Type B pancreatic cell (in vitro differentiated cells): Measurements from ENCODE around the gene ATOX1. TPM values are rescaled to one million over a fixed set of nuclear protein-coding genes. Genes with fewer than 3 reads are reported as not detected.

Source experiments
- DNase-seq: peaks from one replicate; pipeline ENCODE4 v3.0.0; 2021; ENCODE audit warnings: mixed read lengths; ENCODE audit not compliant: unreplicated experiment; ENCODE audit errors: extremely low spot score
- H3K27ac Mint-ChIP-seq: 2 replicates; pipeline ENCODE4 v1.8.0; 2021; ENCODE audit warnings: mild to moderate bottlenecking, mixed read lengths
- H3K27me3 Mint-ChIP-seq: 2 replicates; pipeline ENCODE4 v1.8.0; 2021; ENCODE audit warnings: mixed read lengths
- H3K36me3 Mint-ChIP-seq: 2 replicates; pipeline ENCODE4 v1.8.0; 2021; ENCODE audit warnings: mixed read lengths
- H3K4me1 Mint-ChIP-seq: one replicate; pipeline ENCODE4 v1.8.0; 2021; ENCODE audit warnings: mixed read lengths; ENCODE audit not compliant: unreplicated experiment
- H3K4me3 Mint-ChIP-seq: 2 replicates; pipeline ENCODE4 v1.8.0; 2021; ENCODE audit warnings: mild to moderate bottlenecking, mixed read lengths
- H3K9me3 Mint-ChIP-seq: 2 replicates; pipeline ENCODE4 v1.8.0; 2021; ENCODE audit warnings: mixed read lengths
- total RNA-seq: library from RNA; stranded (reverse); gene quantifications from 2 replicates; pipeline ENCODE4 v1.2.1, GENCODE V29; 2021; ENCODE audit warnings: low replicate concordance
- TF ChIP-seq, protein P1 (sequence below): fragments of 200-600 bp; sonication (generic); conservative IDR thresholded peaks from 2 replicates; pipeline ENCODE4 v1.5.0; 2021; ENCODE audit warnings: antibody characterized with exemption, mild to moderate bottlenecking

The ATOX1 gene
- total RNA-seq, 1 donor from 2014 or later: 81.0 TPM

DNA sequence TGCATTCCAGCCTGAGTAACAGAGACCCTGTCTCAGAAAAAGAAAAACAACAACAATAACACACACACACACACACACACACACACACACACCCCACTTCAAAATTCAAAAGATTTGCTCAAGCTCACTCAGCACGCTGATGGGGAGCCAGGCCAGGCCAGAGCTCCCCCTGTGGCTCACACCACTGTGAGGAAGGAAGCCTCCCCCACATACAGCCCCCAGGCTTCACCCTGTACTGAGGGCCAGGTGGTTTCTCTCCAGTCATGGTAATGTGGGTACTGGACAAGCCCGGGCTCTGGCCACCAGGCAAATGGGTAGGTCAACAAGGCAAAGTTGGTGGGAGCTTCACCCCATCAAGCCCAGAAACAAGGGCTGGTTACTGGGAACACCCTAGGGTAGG is 19.0 kb downstream of the ATOX1 start:
- H3K4me3 Mint-ChIP-seq: no peak overlapping the region
- no peak overlapping the region for H3K27ac Mint-ChIP-seq
- H3K27me3 Mint-ChIP-seq: no peaks in the 10 kb centered on the region
- DNase-seq: no peak
- peaks cover 13% of the 10 kb centered on the region for H3K36me3 Mint-ChIP-seq
- TF ChIP-seq, protein P1, sequence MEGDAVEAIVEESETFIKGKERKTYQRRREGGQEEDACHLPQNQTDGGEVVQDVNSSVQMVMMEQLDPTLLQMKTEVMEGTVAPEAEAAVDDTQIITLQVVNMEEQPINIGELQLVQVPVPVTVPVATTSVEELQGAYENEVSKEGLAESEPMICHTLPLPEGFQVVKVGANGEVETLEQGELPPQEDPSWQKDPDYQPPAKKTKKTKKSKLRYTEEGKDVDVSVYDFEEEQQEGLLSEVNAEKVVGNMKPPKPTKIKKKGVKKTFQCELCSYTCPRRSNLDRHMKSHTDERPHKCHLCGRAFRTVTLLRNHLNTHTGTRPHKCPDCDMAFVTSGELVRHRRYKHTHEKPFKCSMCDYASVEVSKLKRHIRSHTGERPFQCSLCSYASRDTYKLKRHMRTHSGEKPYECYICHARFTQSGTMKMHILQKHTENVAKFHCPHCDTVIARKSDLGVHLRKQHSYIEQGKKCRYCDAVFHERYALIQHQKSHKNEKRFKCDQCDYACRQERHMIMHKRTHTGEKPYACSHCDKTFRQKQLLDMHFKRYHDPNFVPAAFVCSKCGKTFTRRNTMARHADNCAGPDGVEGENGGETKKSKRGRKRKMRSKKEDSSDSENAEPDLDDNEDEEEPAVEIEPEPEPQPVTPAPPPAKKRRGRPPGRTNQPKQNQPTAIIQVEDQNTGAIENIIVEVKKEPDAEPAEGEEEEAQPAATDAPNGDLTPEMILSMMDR: no peak
- H3K4me1 Mint-ChIP-seq: peaks cover 19% of the 10 kb centered on the region
- H3K9me3 Mint-ChIP-seq: no peaks in the 10 kb centered on the region

DNA sequence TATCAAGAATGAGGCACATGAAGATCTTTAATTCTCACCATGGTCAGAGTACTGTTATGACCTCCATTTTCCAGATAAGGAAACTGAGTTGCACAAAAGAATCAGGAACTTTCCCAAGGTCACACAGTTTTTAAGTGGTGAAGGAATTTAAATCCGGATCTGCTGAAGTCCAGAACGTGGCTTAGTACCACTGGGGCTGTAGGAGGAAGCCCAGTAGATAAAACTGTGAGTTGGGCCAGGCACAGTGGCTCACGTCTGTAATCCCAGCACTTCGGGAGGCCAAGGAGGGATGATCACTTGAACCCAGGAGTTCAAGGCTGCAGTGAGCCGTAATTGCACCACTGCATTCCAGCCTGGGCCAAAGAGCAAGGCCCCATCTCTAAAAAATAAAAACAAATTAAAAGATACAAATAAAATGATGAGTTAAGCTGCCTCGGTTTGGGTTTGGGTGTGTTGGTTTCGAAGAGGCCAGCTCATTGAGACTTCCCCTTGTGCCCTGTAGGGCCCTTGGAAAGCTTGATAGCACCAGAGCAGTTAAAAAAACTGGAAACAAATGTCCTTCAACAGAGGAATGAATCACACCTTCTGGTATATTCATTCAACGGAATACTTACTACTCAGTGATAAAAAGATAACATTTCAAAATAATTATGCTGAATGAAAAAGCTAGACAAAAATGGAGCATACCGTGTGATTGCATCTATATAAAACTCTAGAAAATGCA is 20.1 kb downstream of the ATOX1 start:
- peaks cover 7% of the 10 kb centered on the region for H3K36me3 Mint-ChIP-seq
- no peak overlapping the region for H3K4me3 Mint-ChIP-seq
- no peaks in the 10 kb centered on the region for H3K9me3 Mint-ChIP-seq
- TF ChIP-seq, protein P1: no peak
- no peak for DNase-seq
- no peaks in the 10 kb centered on the region for H3K27me3 Mint-ChIP-seq
- H3K4me1 Mint-ChIP-seq: peaks cover 19% of the 10 kb centered on the region
- no peak overlapping the region for H3K27ac Mint-ChIP-seq

DNA sequence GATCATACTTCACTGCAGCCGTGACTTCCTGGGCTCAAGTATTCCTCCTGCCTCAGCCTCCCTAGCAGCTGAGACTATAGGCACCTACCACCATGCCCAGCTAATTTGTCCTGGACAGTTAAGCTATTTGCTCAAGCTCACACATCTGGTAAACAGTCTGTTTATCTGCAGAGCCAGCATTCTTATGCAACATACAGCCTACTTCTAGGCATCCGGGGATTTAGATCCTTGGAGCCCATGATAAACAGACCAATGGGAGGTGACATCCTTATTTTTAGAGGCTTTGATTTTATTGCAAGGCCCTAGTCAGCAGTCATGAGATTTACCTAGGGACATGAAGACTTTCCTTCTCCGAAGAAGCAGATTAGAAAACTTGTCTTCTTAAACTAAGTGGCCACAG is 21.0 kb downstream of the ATOX1 start:
- H3K9me3 Mint-ChIP-seq: no peaks in the 10 kb centered on the region
- H3K27ac Mint-ChIP-seq: no peak overlapping the region
- H3K36me3 Mint-ChIP-seq: peaks cover 1% of the 10 kb centered on the region
- H3K4me3 Mint-ChIP-seq: no peak overlapping the region
- TF ChIP-seq, protein P1: no peak
- H3K4me1 Mint-ChIP-seq: peaks cover 14% of the 10 kb centered on the region
- H3K27me3 Mint-ChIP-seq: no peaks in the 10 kb centered on the region
- no peak for DNase-seq

DNA sequence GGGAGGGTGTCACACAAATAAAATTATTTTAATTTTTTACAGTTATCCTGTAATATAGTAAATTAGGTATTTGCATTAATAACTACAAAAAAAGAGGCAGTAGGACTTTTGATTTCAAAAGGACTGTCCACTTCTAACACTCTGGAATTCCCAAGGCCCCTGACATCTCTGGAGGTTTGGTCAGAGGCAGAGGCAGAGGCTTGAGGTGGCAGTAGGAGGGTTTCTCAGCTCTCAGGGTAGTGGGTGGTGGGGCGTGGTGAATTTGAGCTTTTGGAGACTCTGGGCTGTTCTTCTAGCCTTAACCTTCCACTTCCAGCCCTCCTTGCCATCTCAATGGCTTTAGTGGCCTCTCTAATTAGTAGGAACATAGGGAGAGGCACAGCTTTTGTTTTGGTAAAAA is 22.8 kb downstream of the ATOX1 start:
- TF ChIP-seq, protein P1: no peak
- DNase-seq: no peak
- Mint-ChIP-seq H3K36me3 (no peaks in the 10 kb centered on the region), H3K27me3 (no peaks in the 10 kb centered on the region), H3K4me1 (peaks cover 9% of the 10 kb centered on the region), H3K27ac (no peak overlapping the region), H3K4me3 (no peak overlapping the region), H3K9me3 (no peaks in the 10 kb centered on the region)

DNA sequence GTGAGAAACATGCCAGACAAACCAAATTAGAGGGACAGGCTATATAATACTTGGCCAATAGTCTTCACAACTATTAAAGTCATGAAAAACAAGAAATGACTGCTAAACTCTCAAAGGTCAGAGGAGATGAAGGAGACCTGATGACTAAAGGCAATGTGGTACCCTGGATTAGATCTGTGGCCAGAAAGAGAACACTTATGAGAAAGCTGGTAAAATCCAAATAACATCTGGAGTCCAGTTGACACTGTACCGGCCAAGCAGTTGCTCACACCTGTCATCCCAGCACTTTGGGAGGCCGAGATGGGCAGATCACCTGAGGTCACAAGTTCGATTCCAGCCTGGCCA is 24.4 kb downstream of the ATOX1 start:
- no peak for DNase-seq
- no peak overlapping the region for H3K27ac Mint-ChIP-seq
- H3K36me3 Mint-ChIP-seq: peaks cover 9% of the 10 kb centered on the region
- H3K27me3 Mint-ChIP-seq: no peaks in the 10 kb centered on the region
- no peak overlapping the region for H3K4me3 Mint-ChIP-seq
- H3K4me1 Mint-ChIP-seq: no peaks in the 10 kb centered on the region
- H3K9me3 Mint-ChIP-seq: peaks cover 11% of the 10 kb centered on the region
- TF ChIP-seq, protein P1: no peak
